Naive thymus-derived CD8-positive, alpha-beta T cell (primary cell): Measurements from ENCODE around the gene LDLRAD1. TPM values are rescaled to one million over a fixed set of nuclear protein-coding genes. Genes with fewer than 3 reads are reported as not detected.
A peak's percentile ranks its signal among the peaks of the same experiment; 100 is the strongest.
"Not testable (repeated sequence)": the region's sequence is repeated elsewhere in the genome, so short reads cannot be mapped to it uniquely, and the experiment has no call there.

Source experiments
- ATAC-seq, 2 donors: fragments of 150-1000 bp; cut with Tn5 transposase in 1 of 2; sonication (Bioruptor Pico), chemical (Tn5 transposase) in 1 of 2; 1 replicate in 1 of 2; 2 replicates in 1 of 2; pipeline ENCODE4 v1.10.0; 2021; ENCODE audit warnings: mild to moderate bottlenecking in 2 of 2, moderate library complexity in 2 of 2
- POLR2A ChIA-PET: fragments of 350-600 bp; sonication (Branson Sonifier 250); formaldehyde crosslinking; loops from one replicate; lab custom pipeline; 2021; ENCODE audit warnings: antibody characterized with exemption; lab: Charles Lee
- DNase-seq, 10 donors: peaks; one replicate each; pipeline versions ENCODE4 v3.0.0 to v3.0.0-alpha.2; 2020 to 2022
- H3K27ac Mint-ChIP-seq, 10 donors: one replicate each; pipeline ENCODE4 v1.8.0; 2020 to 2022; ENCODE audit warnings: mild to moderate bottlenecking in 10 of 10, mixed read lengths in 10 of 10, moderate library complexity in 4 of 10, inconsistent platforms in 1 of 10
- H3K27me3 Mint-ChIP-seq, 5 donors: one replicate each; pipeline ENCODE4 v1.8.0; 2021 to 2022; ENCODE audit warnings: mixed read lengths in 5 of 5
- H3K36me3 Mint-ChIP-seq, 3 donors: one replicate each; pipeline ENCODE4 v1.8.0; 2020 to 2022; ENCODE audit warnings: mixed read lengths in 3 of 3, mild to moderate bottlenecking in 2 of 3, inconsistent platforms in 1 of 3
- H3K4me1 Mint-ChIP-seq, 4 donors: one replicate each; pipeline ENCODE4 v1.8.0; 2021 to 2022; ENCODE audit warnings: mixed read lengths in 4 of 4
- H3K4me3 Mint-ChIP-seq, 10 donors: one replicate each; pipeline ENCODE4 v1.8.0; 2020 to 2022; ENCODE audit warnings: mild to moderate bottlenecking in 10 of 10, mixed read lengths in 10 of 10, moderate library complexity in 6 of 10, inconsistent platforms in 1 of 10
- H3K9me3 Mint-ChIP-seq, 9 donors: one replicate each; pipeline ENCODE4 v1.8.0; 2020 to 2022; ENCODE audit warnings: mixed read lengths in 9 of 9, mild to moderate bottlenecking in 3 of 9, inconsistent platforms in 1 of 9, moderate library complexity in 1 of 9
- polyA plus RNA-seq, 3 donors: library from polyadenylated mRNA; unstranded; fragments of 300-500 nt; fragmentation: Illumina TruSeq; gene quantifications; one replicate each; pipeline ENCODE4 v1.2.3, GENCODE V29; 2021
- total RNA-seq, 8 experiments: library from RNA in 2 of 8; stranded (reverse) in 2 of 8; gene quantifications; one replicate each; pipeline ENCODE4 v1.2.3 and lab custom pipeline; 2021 to 2026

LDLRAD1 gene
- total and polyA plus RNA-seq, 5 experiments from 2014 or later, result not detected

DNA sequence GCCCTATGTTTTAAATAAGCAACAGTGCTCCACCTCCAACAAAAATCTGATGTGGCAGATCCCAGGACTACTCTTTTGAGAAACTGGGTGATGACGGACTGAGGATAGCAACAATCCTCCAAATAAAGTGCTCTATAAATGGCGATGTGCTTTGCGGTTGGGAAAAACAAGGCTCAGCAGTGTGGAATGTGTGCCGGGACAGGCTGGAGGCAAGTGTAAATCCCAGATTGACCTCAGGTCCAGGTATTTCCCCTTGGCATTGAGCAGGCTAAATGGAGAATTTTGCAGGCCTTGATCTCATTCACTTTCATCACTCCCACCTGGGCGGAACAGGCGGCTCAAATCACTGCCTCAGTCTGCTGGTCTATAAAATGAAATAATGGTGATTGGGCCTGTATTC is 36.8 kb downstream of the LDLRAD1 start:
- Mint-ChIP-seq H3K27me3 (peaks cover 0 to 21% (median 1%) of the 10 kb centered on the region in 5 donors), H3K27ac (peak overlapping the region in 1 of 10 donors; percentile 62), H3K4me1 (peaks cover 3 to 13% (median 5%) of the 10 kb centered on the region in 4 donors), H3K9me3 (no peaks in the 10 kb centered on the region), H3K4me3 (no peak overlapping the region), H3K36me3 (no peaks in the 10 kb centered on the region)
- no peak for ATAC-seq
- POLR2A ChIA-PET, result no interaction called here
- DNase-seq, result no peak

GRCh38 chr1:53979712-53980450 is 38.1 kb downstream of the LDLRAD1 start:
- POLR2A ChIA-PET, result no interaction called here
- Mint-ChIP-seq H3K27me3 (peaks cover 0 to 21% (median 1%) of the 10 kb centered on the region in 5 donors), H3K4me1 (peaks cover 0 to 1% (median 0%) of the 10 kb centered on the region in 4 donors), H3K36me3 (peaks cover 0 to 5% (median 2%) of the 10 kb centered on the region in 3 donors), H3K27ac (no peak overlapping the region), H3K4me3 (no peak overlapping the region), H3K9me3 (no peaks in the 10 kb centered on the region)
- no peak for ATAC-seq
- DNase-seq, result no peak

GRCh38 chr1:53975861-53976260 is 42.1 kb downstream of the LDLRAD1 start:
- POLR2A ChIA-PET, result no interaction called here
- ATAC-seq (no peak), DNase-seq (no peak)
- Mint-ChIP-seq H3K4me3 (no peak overlapping the region), H3K27me3 (peaks cover 0 to 21% (median 0%) of the 10 kb centered on the region in 5 donors), H3K4me1 (peaks cover 0 to 1% (median 0%) of the 10 kb centered on the region in 4 donors), H3K36me3 (peaks cover 5 to 11% (median 10%) of the 10 kb centered on the region in 3 donors), H3K27ac (no peak overlapping the region), H3K9me3 (no peaks in the 10 kb centered on the region)

GRCh38 chr1:53971718-53972117 is 46.3 kb downstream of the LDLRAD1 start:
- peaks cover 5 to 42% (median 13%) of the 10 kb centered on the region in 3 donors for H3K36me3 Mint-ChIP-seq
- no peak for ATAC-seq
- DNase-seq, result no peak
- POLR2A ChIA-PET, result no interaction called here
- no peaks in the 10 kb centered on the region for H3K27me3 Mint-ChIP-seq
- H3K27ac Mint-ChIP-seq, result no peak overlapping the region
- H3K9me3 Mint-ChIP-seq, result no peaks in the 10 kb centered on the region
- H3K4me3 Mint-ChIP-seq, result no peak overlapping the region
- peaks cover 0 to 1% (median 0%) of the 10 kb centered on the region in 4 donors for H3K4me1 Mint-ChIP-seq

DNA sequence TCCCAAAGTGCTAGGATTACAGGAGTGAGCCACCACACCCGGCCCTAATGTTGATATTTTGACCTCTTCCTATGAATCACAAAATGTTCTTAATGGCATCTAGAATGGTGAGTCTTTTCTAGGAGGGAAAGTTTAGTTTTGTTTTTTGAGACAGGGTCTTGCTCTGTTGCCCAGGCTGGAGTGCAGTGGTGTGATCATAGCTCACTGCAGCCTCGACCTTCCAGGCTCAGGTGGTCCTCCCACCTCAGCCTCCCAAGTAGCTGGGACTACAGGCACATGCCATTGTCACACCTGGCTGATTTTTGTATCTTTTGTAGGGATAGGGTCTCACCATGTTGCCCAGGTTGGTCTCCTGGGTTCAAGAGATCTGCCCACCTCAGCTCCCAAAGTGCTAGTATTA is 48.7 kb downstream of the LDLRAD1 start:
- not testable (repeated sequence) for H3K4me3 Mint-ChIP-seq, H3K4me1 Mint-ChIP-seq, H3K27ac Mint-ChIP-seq, DNase-seq, H3K9me3 Mint-ChIP-seq, ATAC-seq, H3K27me3 Mint-ChIP-seq
- POLR2A ChIA-PET, result interaction anchor here (1.7 kb wide), 1 partner anchor 24 kb away, joined by 6 read pairs; the partner anchor contains the start of gene IFT25
- H3K36me3 Mint-ChIP-seq, result peaks cover 0 to 55% (median 20%) of the 10 kb centered on the region in 3 donors

DNA sequence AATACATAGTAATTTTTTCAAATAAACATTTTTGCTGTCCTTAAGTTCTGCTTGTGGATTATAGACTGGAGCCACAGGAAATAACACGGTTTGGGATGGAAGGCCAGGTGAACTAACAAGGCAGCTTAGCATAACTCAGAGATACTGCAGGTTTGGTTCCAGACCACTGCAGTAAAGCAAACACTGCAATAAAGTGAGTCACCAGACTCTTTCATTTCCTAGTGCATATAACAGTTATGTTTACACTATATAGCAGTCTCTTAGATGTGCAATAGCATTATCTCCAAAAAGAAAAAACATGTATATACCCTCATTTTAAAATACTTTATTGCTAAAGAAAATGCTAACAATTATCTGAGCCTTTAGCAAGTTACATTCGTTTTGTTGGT is 49.9 kb downstream of the LDLRAD1 start:
- H3K4me3 Mint-ChIP-seq, result no peak overlapping the region
- no peaks in the 10 kb centered on the region for H3K9me3 Mint-ChIP-seq
- peak overlapping the region in 1 of 10 donors; percentile 12 for H3K27ac Mint-ChIP-seq
- no peaks in the 10 kb centered on the region for H3K27me3 Mint-ChIP-seq
- POLR2A ChIA-PET, result no interaction called here
- peaks cover 0 to 65% (median 21%) of the 10 kb centered on the region in 3 donors for H3K36me3 Mint-ChIP-seq
- no peaks in the 10 kb centered on the region for H3K4me1 Mint-ChIP-seq
- no peak for ATAC-seq
- no peak for DNase-seq

DNA sequence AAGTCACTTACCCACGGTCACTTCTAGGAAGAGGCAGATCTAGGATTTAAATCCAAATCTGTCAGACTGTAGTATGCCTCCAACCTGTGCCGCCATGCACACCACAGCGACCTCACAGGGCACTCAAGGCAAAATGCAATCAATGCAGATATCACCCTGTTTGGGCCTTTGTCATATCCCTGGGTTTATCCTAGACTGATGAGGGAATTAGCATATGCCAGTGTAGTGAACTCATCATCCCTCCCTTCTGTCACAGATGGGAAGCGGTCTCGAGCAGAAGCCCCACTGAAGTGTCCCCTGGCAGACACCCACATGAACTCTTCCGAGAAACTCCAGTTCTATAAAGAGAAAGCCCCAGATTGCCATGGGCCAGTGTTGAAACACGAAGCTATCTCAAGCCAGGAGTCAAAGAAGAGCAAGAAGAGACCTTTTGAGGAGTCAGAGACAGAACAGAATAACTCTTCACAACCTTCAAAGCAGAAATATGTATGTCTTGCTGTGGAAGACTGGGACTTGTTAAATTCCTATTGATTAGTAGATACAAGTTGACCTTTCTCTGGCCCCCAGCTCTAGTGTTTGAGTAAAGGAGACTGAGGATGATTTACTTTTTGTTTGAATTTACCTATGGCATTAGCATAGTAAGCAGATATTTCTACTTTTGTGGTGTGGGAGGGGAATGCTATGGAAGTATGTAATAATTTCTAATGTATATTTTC is 50.4 kb downstream of the LDLRAD1 start:
- Mint-ChIP-seq H3K27ac (peak overlapping the region in 1 of 10 donors; percentile 2), H3K9me3 (no peaks in the 10 kb centered on the region), H3K36me3 (peaks cover 0 to 69% (median 23%) of the 10 kb centered on the region in 3 donors), H3K27me3 (no peaks in the 10 kb centered on the region), H3K4me1 (no peaks in the 10 kb centered on the region), H3K4me3 (no peak overlapping the region)
- no peak for ATAC-seq
- POLR2A ChIA-PET, result no interaction called here
- DNase-seq, result no peak

GRCh38 chr1:53966794-53967193 is 51.2 kb downstream of the LDLRAD1 start:
- Mint-ChIP-seq H3K4me1 (no peaks in the 10 kb centered on the region), H3K36me3 (peaks cover 0 to 76% (median 24%) of the 10 kb centered on the region in 3 donors), H3K9me3 (no peaks in the 10 kb centered on the region), H3K4me3 (no peak overlapping the region), H3K27me3 (no peaks in the 10 kb centered on the region), H3K27ac (peak overlapping the region in 1 of 10 donors; percentile 4)
- POLR2A ChIA-PET, result no interaction called here
- DNase-seq (no peak), ATAC-seq (no peak)

DNA sequence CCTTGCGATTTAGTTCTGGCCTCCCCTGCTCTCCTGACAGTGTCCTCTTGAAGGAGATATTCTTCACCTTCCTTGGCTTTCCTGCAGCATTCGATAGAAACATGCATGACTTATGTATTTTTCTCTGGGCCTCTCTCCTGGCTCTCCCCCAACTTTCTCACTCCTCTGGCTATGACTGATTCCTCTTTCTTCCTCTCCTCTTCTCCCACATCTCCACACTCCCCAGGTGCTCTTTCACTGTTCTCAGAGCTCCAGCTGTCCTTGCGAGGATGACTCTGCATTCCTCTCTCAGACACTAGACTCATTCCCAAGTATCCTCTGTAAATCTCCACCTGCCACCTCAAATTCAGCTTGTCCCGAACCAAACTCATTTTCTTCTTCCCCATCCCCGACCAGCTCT is 53.9 kb downstream of the LDLRAD1 start:
- Mint-ChIP-seq H3K27ac (peak overlapping the region in 3 of 10 donors; percentile 1 to 79 (median 2)), H3K36me3 (peaks cover 0 to 70% (median 18%) of the 10 kb centered on the region in 3 donors)
- POLR2A ChIA-PET, result no interaction called here

GRCh38 chr1:53963460-53963859 is 54.5 kb downstream of the LDLRAD1 start:
- POLR2A ChIA-PET, result no interaction called here
- Mint-ChIP-seq H3K9me3 (no peaks in the 10 kb centered on the region), H3K4me1 (no peaks in the 10 kb centered on the region), H3K4me3 (no peak overlapping the region), H3K36me3 (peaks cover 0 to 65% (median 18%) of the 10 kb centered on the region in 3 donors), H3K27me3 (no peaks in the 10 kb centered on the region), H3K27ac (no peak overlapping the region)
- no peak for ATAC-seq
- no peak for DNase-seq

More for the DNA sequence above, 53.9 kb downstream of the LDLRAD1 start:
- Mint-ChIP-seq H3K9me3 (no peaks in the 10 kb centered on the region), H3K4me3 (no peak overlapping the region), H3K4me1 (no peaks in the 10 kb centered on the region), H3K27me3 (no peaks in the 10 kb centered on the region)
- ATAC-seq (no peak), DNase-seq (no peak)

GRCh38 chr1:53962395-53962794 is 55.6 kb downstream of the LDLRAD1 start:
- Mint-ChIP-seq H3K36me3 (peaks cover 0 to 57% (median 16%) of the 10 kb centered on the region in 3 donors), H3K27ac (no peak overlapping the region), H3K4me1 (peaks cover 0 to 2% (median under 1%) of the 10 kb centered on the region in 4 donors), H3K9me3 (no peaks in the 10 kb centered on the region), H3K27me3 (no peaks in the 10 kb centered on the region), H3K4me3 (no peak overlapping the region)
- DNase-seq, result no peak
- no peak for ATAC-seq
- POLR2A ChIA-PET, result interaction anchor here (0.5 kb wide), 1 partner anchor 101 kb away, joined by 6 read pairs; no protein-coding TSS in a partner anchor

- Mint-ChIP-seq H3K4me1 (peaks cover 0 to 8% (median 6%) of the 10 kb centered on the region in 4 donors), H3K4me3 (no peak overlapping the region), H3K27ac (no peak overlapping the region), H3K9me3 (no peaks in the 10 kb centered on the region), H3K27me3 (no peaks in the 10 kb centered on the region), H3K36me3 (peaks cover 0 to 53% (median 15%) of the 10 kb centered on the region in 3 donors)
- ATAC-seq (peak; percentile 63), DNase-seq (peak in 5 of 10 donors; percentile 26 to 64 (median 52))
- POLR2A ChIA-PET, result interaction anchor here (0.9 to 1.7 kb wide), 2 partner anchors 11 to 100 kb away, joined by 3 to 6 read pairs; no protein-coding TSS in a partner anchor
These were observed 58.2 kb downstream of the LDLRAD1 start for GRCh38 chr1:53959664-53960250.
